Liver (tissue), 9 donors: ENCODE measurements around the gene SNX1. TPM values are rescaled to one million over a fixed set of nuclear protein-coding genes. Genes with fewer than 3 reads are reported as not detected.
A peak's percentile ranks its signal among the peaks of the same experiment; 100 is the strongest.

Source experiments
- DNase-seq: peaks from one replicate; pipeline ENCODE4 v3.0.0-alpha.2; 2017; ENCODE audit warnings: low spot score
- H3K27ac ChIP-seq, 2 donors: one replicate each; pipeline ENCODE4 v1.7.0; 2013; ENCODE audit warnings: inconsistent platforms in 2 of 2, low read length in 2 of 2, control low read depth in 1 of 2, low read depth in 1 of 2, mild to moderate bottlenecking in 1 of 2
- H3K27me3 ChIP-seq, 4 donors: one replicate each; pipeline versions ENCODE4 v1.6.1 to v1.7.0; 2013; ENCODE audit warnings: low read length in 3 of 4, inconsistent platforms in 1 of 4, mild to moderate bottlenecking in 1 of 4, moderate library complexity in 1 of 4; ENCODE audit not compliant: control insufficient read depth in 4 of 4, insufficient read depth in 4 of 4
- H3K36me3 ChIP-seq, 4 donors: one replicate each; pipeline versions ENCODE4 v1.6.1 to v1.7.0; 2013; ENCODE audit warnings: low read length in 3 of 4, mild to moderate bottlenecking in 3 of 4, low read depth in 1 of 4, moderate library complexity in 1 of 4; ENCODE audit not compliant: control insufficient read depth in 4 of 4, insufficient read depth in 3 of 4
- H3K4me1 ChIP-seq, 4 donors: one replicate each; pipeline versions ENCODE4 v1.6.1 to v1.7.0; 2013; ENCODE audit warnings: low read length in 3 of 4, mild to moderate bottlenecking in 3 of 4, moderate library complexity in 1 of 4; ENCODE audit not compliant: control insufficient read depth in 4 of 4, insufficient read depth in 4 of 4
- H3K4me3 ChIP-seq, 3 donors: one replicate each; pipeline versions ENCODE4 v1.6.1 to v1.7.0; 2013; ENCODE audit warnings: low read length in 3 of 3, control low read depth in 1 of 3, low read depth in 1 of 3, mild to moderate bottlenecking in 1 of 3
- H3K9ac ChIP-seq, 2 donors: one replicate each; pipeline ENCODE4 v1.7.0; 2013; ENCODE audit warnings: low read length in 2 of 2, mild to moderate bottlenecking in 2 of 2, moderate library complexity in 2 of 2, control low read depth in 1 of 2, low read depth in 1 of 2
- H3K9me3 ChIP-seq, 4 donors: one replicate each; pipeline versions ENCODE4 v1.6.1 to v1.7.0; 2013; ENCODE audit warnings: low read length in 3 of 4; ENCODE audit not compliant: control insufficient read depth in 4 of 4
- EGR1 ChIP-seq, 2 donors: IDR thresholded peaks; 2 replicates each; pipeline ENCODE4 v1.6.1; 2016 to 2018; ENCODE audit warnings: antibody characterized with exemption in 2 of 2, low read depth in 2 of 2
- FOXA1 ChIP-seq: IDR thresholded peaks from 2 replicates; pipeline ENCODE4 v1.6.1; 2016; ENCODE audit warnings: antibody characterized with exemption
- FOXA2 ChIP-seq: IDR thresholded peaks from 2 replicates; pipeline ENCODE4 v1.6.1; 2016; ENCODE audit warnings: antibody characterized with exemption
- GABPA ChIP-seq, 2 donors: IDR thresholded peaks in 1 of 2; conservative IDR thresholded peaks in 1 of 2; 2 replicates each; pipeline ENCODE4 v1.6.1; 2016; ENCODE audit warnings: antibody characterized with exemption in 2 of 2, mild to moderate bottlenecking in 1 of 2, moderate library complexity in 1 of 2
- HNF4A ChIP-seq, 2 donors: conservative IDR thresholded peaks; 2 replicates each; pipeline ENCODE4 v1.6.1; 2016; ENCODE audit warnings: antibody characterized with exemption in 2 of 2, mild to moderate bottlenecking in 2 of 2
- HNF4G ChIP-seq: IDR thresholded peaks from 2 replicates; pipeline ENCODE4 v1.6.1; 2016; ENCODE audit warnings: antibody characterized with exemption
- JUND ChIP-seq, 2 donors: IDR thresholded peaks; 2 replicates each; pipeline ENCODE4 v1.6.1; 2016; ENCODE audit warnings: antibody characterized with exemption in 2 of 2
- NR2F2 ChIP-seq: IDR thresholded peaks from 2 replicates; pipeline ENCODE4 v1.6.1; 2016; ENCODE audit warnings: antibody characterized with exemption
- RAD21 ChIP-seq, 2 donors: IDR thresholded peaks; 2 replicates each; pipeline ENCODE4 v1.6.1; 2016; ENCODE audit warnings: antibody characterized with exemption in 2 of 2, mild to moderate bottlenecking in 2 of 2
- RXRA ChIP-seq, 2 donors: IDR thresholded peaks; 2 replicates each; pipeline ENCODE4 v1.6.1; 2017 to 2018; ENCODE audit warnings: antibody characterized with exemption in 2 of 2, mild to moderate bottlenecking in 1 of 2
- SP1 ChIP-seq: IDR thresholded peaks from 2 replicates; pipeline ENCODE4 v1.6.1; 2018; ENCODE audit warnings: antibody characterized with exemption, mild to moderate bottlenecking
- TAF1 ChIP-seq: conservative IDR thresholded peaks from 2 replicates; pipeline ENCODE4 v1.6.1; 2016; ENCODE audit warnings: antibody characterized with exemption, mild to moderate bottlenecking
- YY1 ChIP-seq: IDR thresholded peaks from 2 replicates; pipeline ENCODE4 v1.6.1; 2016; ENCODE audit warnings: antibody characterized with exemption, mild to moderate bottlenecking
- WGBS: extraction: QIAGEN DNeasy Blood & Tissue Kit; methylation state at CpG from one replicate; pipeline ENCODE4 v1.1.7; 2013; 5-methylcytosine and 5-hydroxymethylcytosine counted together
- polyA plus RNA-seq, 2 donors: library from polyadenylated mRNA; stranded (reverse) in 1 of 2; unstranded in 1 of 2; fragments of 200-250 nt in 1 of 2; fragments of >200 nt in 1 of 2; fragmentation: Nextera tagmentation in 1 of 2; extraction: Ambion mirVana in 1 of 2; gene quantifications; one replicate each; pipeline versions ENCODE4 v1.2.1 to v1.2.3, GENCODE V29; 2013 to 2015
- total RNA-seq, 2 donors: library from RNA; depleted of rRNA; stranded (reverse); fragments of >200 nt; gene quantifications; one replicate each; pipeline ENCODE4 v1.2.3, GENCODE V29; 2014
- TF ChIP-seq, protein P1 (sequence below): IDR thresholded peaks from 2 replicates; pipeline ENCODE4 v1.6.1; 2016; ENCODE audit warnings: antibody characterized with exemption, mild to moderate bottlenecking
- TF ChIP-seq, protein P2 (sequence below): IDR thresholded peaks from 2 replicates; pipeline ENCODE4 v1.6.1; 2016; ENCODE audit warnings: antibody characterized with exemption
- TF ChIP-seq, protein P3 (sequence below): fragments of 150-350 bp; IDR thresholded peaks from 2 replicates; pipeline ENCODE4 v1.5.1; 2017; ENCODE audit warnings: improper control_type of control experiment, low read depth, low read length; ENCODE audit not compliant: missing input control
- TF ChIP-seq, protein P4 (sequence below): IDR thresholded peaks from 2 replicates; pipeline ENCODE4 v1.6.1; 2016; ENCODE audit warnings: antibody characterized with exemption
- donor health status: healthy.
- donor health status: healthy.
- donor health status: healthy.
- donor health status: healthy.
- donor health status: healthy.

SNX1 gene
- total and polyA plus RNA-seq, 4 donors: 40.0 to 67.4 (median 45.0) TPM

DNA sequence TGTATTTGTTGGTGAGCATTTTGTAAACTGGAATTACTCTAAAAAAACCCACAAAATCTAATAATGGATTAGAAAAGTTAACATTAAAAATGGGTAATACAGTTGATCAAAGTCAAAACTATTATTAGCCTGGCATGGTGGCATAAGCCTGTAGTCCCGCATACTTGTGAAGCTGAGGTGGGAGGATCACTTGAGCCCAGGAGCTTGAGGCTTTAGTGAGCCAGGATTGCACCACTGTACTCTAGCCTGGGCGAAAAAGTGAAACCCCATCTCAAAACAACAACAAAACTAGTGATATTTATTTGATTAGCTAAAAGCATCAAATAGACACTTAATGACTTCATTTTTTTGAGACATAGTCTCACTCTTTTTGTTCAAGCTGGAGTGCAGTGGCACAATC, 3.6 kb downstream of the SNX1 start:
- H3K4me1 ChIP-seq: peaks cover 7 to 61% (median 57%) of the 10 kb centered on the region in 4 donors
- no peaks in the 10 kb centered on the region for H3K9me3 ChIP-seq
- no peaks in the 10 kb centered on the region for H3K36me3 ChIP-seq
- DNase-seq: no peak
- TF ChIP-seq HNF4G: no peak
- TF ChIP-seq, protein P1, sequence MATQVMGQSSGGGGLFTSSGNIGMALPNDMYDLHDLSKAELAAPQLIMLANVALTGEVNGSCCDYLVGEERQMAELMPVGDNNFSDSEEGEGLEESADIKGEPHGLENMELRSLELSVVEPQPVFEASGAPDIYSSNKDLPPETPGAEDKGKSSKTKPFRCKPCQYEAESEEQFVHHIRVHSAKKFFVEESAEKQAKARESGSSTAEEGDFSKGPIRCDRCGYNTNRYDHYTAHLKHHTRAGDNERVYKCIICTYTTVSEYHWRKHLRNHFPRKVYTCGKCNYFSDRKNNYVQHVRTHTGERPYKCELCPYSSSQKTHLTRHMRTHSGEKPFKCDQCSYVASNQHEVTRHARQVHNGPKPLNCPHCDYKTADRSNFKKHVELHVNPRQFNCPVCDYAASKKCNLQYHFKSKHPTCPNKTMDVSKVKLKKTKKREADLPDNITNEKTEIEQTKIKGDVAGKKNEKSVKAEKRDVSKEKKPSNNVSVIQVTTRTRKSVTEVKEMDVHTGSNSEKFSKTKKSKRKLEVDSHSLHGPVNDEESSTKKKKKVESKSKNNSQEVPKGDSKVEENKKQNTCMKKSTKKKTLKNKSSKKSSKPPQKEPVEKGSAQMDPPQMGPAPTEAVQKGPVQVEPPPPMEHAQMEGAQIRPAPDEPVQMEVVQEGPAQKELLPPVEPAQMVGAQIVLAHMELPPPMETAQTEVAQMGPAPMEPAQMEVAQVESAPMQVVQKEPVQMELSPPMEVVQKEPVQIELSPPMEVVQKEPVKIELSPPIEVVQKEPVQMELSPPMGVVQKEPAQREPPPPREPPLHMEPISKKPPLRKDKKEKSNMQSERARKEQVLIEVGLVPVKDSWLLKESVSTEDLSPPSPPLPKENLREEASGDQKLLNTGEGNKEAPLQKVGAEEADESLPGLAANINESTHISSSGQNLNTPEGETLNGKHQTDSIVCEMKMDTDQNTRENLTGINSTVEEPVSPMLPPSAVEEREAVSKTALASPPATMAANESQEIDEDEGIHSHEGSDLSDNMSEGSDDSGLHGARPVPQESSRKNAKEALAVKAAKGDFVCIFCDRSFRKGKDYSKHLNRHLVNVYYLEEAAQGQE: no peak
- TF ChIP-seq, protein P2, sequence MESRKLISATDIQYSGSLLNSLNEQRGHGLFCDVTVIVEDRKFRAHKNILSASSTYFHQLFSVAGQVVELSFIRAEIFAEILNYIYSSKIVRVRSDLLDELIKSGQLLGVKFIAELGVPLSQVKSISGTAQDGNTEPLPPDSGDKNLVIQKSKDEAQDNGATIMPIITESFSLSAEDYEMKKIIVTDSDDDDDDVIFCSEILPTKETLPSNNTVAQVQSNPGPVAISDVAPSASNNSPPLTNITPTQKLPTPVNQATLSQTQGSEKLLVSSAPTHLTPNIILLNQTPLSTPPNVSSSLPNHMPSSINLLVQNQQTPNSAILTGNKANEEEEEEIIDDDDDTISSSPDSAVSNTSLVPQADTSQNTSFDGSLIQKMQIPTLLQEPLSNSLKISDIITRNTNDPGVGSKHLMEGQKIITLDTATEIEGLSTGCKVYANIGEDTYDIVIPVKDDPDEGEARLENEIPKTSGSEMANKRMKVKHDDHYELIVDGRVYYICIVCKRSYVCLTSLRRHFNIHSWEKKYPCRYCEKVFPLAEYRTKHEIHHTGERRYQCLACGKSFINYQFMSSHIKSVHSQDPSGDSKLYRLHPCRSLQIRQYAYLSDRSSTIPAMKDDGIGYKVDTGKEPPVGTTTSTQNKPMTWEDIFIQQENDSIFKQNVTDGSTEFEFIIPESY: no peak
- TF ChIP-seq FOXA2: no peak
- TF ChIP-seq, protein P3, sequence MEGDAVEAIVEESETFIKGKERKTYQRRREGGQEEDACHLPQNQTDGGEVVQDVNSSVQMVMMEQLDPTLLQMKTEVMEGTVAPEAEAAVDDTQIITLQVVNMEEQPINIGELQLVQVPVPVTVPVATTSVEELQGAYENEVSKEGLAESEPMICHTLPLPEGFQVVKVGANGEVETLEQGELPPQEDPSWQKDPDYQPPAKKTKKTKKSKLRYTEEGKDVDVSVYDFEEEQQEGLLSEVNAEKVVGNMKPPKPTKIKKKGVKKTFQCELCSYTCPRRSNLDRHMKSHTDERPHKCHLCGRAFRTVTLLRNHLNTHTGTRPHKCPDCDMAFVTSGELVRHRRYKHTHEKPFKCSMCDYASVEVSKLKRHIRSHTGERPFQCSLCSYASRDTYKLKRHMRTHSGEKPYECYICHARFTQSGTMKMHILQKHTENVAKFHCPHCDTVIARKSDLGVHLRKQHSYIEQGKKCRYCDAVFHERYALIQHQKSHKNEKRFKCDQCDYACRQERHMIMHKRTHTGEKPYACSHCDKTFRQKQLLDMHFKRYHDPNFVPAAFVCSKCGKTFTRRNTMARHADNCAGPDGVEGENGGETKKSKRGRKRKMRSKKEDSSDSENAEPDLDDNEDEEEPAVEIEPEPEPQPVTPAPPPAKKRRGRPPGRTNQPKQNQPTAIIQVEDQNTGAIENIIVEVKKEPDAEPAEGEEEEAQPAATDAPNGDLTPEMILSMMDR: no peak
- no peak for TF ChIP-seq EGR1 (IDR thresholded peaks at IDR 0.05; ENCODE audit: low read depth in 2 of 2)
- no peak for TF ChIP-seq GABPA (IDR thresholded peaks at IDR 0.05 in 1 of 2, conservative IDR thresholded peaks at IDR 0.05 in 1 of 2)
- no peak for TF ChIP-seq SP1
- no peak for TF ChIP-seq NR2F2
- TF ChIP-seq RXRA (IDR thresholded peaks at IDR 0.05): no peak
- no peak for TF ChIP-seq JUND (IDR thresholded peaks at IDR 0.05)
- TF ChIP-seq, protein P4, sequence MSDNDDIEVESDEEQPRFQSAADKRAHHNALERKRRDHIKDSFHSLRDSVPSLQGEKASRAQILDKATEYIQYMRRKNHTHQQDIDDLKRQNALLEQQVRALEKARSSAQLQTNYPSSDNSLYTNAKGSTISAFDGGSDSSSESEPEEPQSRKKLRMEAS: no peak
- no peak for TF ChIP-seq FOXA1
- no peak for TF ChIP-seq TAF1
- TF ChIP-seq RAD21 (IDR thresholded peaks at IDR 0.05): no peak
- TF ChIP-seq YY1: no peak
- peak overlapping the region in 1 of 2 donors; percentile 60 for H3K27ac ChIP-seq
- H3K9ac ChIP-seq: no peak overlapping the region
- H3K4me3 ChIP-seq: no peak overlapping the region
- H3K27me3 ChIP-seq: no peaks in the 10 kb centered on the region
- WGBS: 41% methylated on average over 2 of the region's 2 CpGs

DNA sequence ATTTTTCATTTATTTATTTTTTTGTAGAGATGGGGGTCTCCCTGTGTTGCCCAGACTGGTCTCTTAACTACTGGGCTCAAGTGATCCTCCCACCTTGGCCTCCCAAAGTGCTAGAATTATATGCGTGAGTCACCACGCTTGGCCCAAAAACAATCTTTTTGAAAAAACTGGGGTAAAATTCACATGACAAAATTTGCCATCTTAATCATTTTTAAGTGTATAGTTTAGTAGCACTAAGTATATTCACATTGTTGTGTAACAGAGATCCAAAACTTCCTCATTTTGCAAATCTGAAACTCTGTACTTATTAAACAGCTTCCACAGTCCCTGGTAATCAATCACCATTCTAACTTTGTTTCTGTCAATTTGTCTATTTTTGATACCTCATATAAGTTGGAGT, 5.2 kb downstream of the SNX1 start:
- peaks cover 11 to 58% (median 56%) of the 10 kb centered on the region in 4 donors for H3K4me1 ChIP-seq
- no peaks in the 10 kb centered on the region for H3K9me3 ChIP-seq
- WGBS: 83% methylated on average over 2 of the region's 2 CpGs

More for the DNA sequence above, 5.2 kb downstream of the SNX1 start:
- TF ChIP-seq, protein P3: no peak
- TF ChIP-seq HNF4A (conservative IDR thresholded peaks at IDR 0.05) (no peak), JUND (IDR thresholded peaks at IDR 0.05) (no peak), EGR1 (IDR thresholded peaks at IDR 0.05; ENCODE audit: low read depth in 2 of 2) (no peak), SP1 (no peak), YY1 (no peak)
- Histone ChIP-seq H3K27me3 (no peaks in the 10 kb centered on the region), H3K36me3 (no peaks in the 10 kb centered on the region), H3K9ac (no peak overlapping the region), H3K27ac (peak overlapping the region in 1 of 2 donors; percentile 10), H3K4me3 (no peak overlapping the region)
- no peak for DNase-seq
